Type B pancreatic cell (in vitro differentiated cells): ENCODE data around the gene SCIMP. TPM values are rescaled to one million over a fixed set of nuclear protein-coding genes. Genes with fewer than 3 reads are reported as not detected.
A peak's percentile ranks its signal among the peaks of the same experiment; 100 is the strongest.

ENCODE experiments used
- DNase-seq: peaks from one replicate; pipeline ENCODE4 v3.0.0; 2021; ENCODE audit warnings: mixed read lengths; ENCODE audit not compliant: unreplicated experiment; ENCODE audit errors: extremely low spot score
- H3K27ac Mint-ChIP-seq: 2 replicates; pipeline ENCODE4 v1.8.0; 2021; ENCODE audit warnings: mild to moderate bottlenecking, mixed read lengths
- H3K27me3 Mint-ChIP-seq: 2 replicates; pipeline ENCODE4 v1.8.0; 2021; ENCODE audit warnings: mixed read lengths
- H3K36me3 Mint-ChIP-seq: 2 replicates; pipeline ENCODE4 v1.8.0; 2021; ENCODE audit warnings: mixed read lengths
- H3K4me1 Mint-ChIP-seq: one replicate; pipeline ENCODE4 v1.8.0; 2021; ENCODE audit warnings: mixed read lengths; ENCODE audit not compliant: unreplicated experiment
- H3K4me3 Mint-ChIP-seq: 2 replicates; pipeline ENCODE4 v1.8.0; 2021; ENCODE audit warnings: mild to moderate bottlenecking, mixed read lengths
- H3K9me3 Mint-ChIP-seq: 2 replicates; pipeline ENCODE4 v1.8.0; 2021; ENCODE audit warnings: mixed read lengths
- CTCF ChIP-seq: fragments of 200-600 bp; sonication (generic); conservative IDR thresholded peaks from 2 replicates; pipeline ENCODE4 v1.5.0; 2021; ENCODE audit warnings: antibody characterized with exemption, mild to moderate bottlenecking
- total RNA-seq: library from RNA; stranded (reverse); gene quantifications from 2 replicates; pipeline ENCODE4 v1.2.1, GENCODE V29; 2021; ENCODE audit warnings: low replicate concordance

Gene SCIMP
- total RNA-seq, 1 donor from 2014 or later: not detected

- peak; percentile 81 for TF ChIP-seq CTCF
- DNase-seq: peak; percentile 97
- Mint-ChIP-seq H3K4me3 (peak within 1 kb of the TSS; percentile 92), H3K9me3 (peaks cover 11% of the 10 kb centered on the region), H3K4me1 (peaks cover 8% of the 10 kb centered on the region), H3K27ac (peak within 1 kb of the TSS; percentile 76), H3K36me3 (peaks cover 44% of the 10 kb centered on the region), H3K27me3 (no peaks in the 10 kb centered on the region)
These were observed 42.9 kb downstream of the SCIMP start, which contains the start of gene ZNF594 for GRCh38 chr17:5191541-5192417. Gene ZNF594 (minus strand): TSS chr17:5191868. CDS start chr17:5184256, 7,612 bp downstream.

- Mint-ChIP-seq H3K4me1 (no peaks in the 10 kb centered on the region), H3K27ac (no peak overlapping the region), H3K36me3 (peaks cover 67% of the 10 kb centered on the region), H3K9me3 (peaks cover 41% of the 10 kb centered on the region), H3K4me3 (no peak overlapping the region), H3K27me3 (no peaks in the 10 kb centered on the region)
- TF ChIP-seq CTCF: no peak
- DNase-seq: no peak
These were observed 50.4 kb downstream of the SCIMP start for GRCh38 chr17:5184288-5184687.

- no peak overlapping the region for H3K27ac Mint-ChIP-seq
- TF ChIP-seq CTCF: no peak
- H3K4me3 Mint-ChIP-seq: no peak overlapping the region
- H3K36me3 Mint-ChIP-seq: peaks cover 69% of the 10 kb centered on the region
- DNase-seq: no peak
- H3K27me3 Mint-ChIP-seq: no peaks in the 10 kb centered on the region
- peaks cover 40% of the 10 kb centered on the region for H3K9me3 Mint-ChIP-seq
- H3K4me1 Mint-ChIP-seq: no peaks in the 10 kb centered on the region
These were observed 51.3 kb downstream of the SCIMP start for GRCh38 chr17:5183410-5183793.

GRCh38 chr17:5182597-5183409 lies 51.9 kb downstream of the SCIMP start:
- Mint-ChIP-seq H3K4me1 (no peaks in the 10 kb centered on the region), H3K9me3 (peaks cover 34% of the 10 kb centered on the region), H3K4me3 (peak overlapping the region; percentile 48), H3K27me3 (no peaks in the 10 kb centered on the region), H3K36me3 (peaks cover 65% of the 10 kb centered on the region), H3K27ac (peak overlapping the region; percentile 17)
- TF ChIP-seq CTCF: no peak
- no peak for DNase-seq

GRCh38 chr17:5181509-5182305 lies 53.0 kb downstream of the SCIMP start:
- DNase-seq: no peak
- Mint-ChIP-seq H3K27ac (no peak overlapping the region), H3K36me3 (peaks cover 59% of the 10 kb centered on the region), H3K4me3 (no peak overlapping the region), H3K27me3 (no peaks in the 10 kb centered on the region), H3K4me1 (no peaks in the 10 kb centered on the region), H3K9me3 (peaks cover 31% of the 10 kb centered on the region)
- TF ChIP-seq CTCF: no peak
